DMS114 treated with DMSO at 0.1 percent for 48 hours (cell line): ENCODE measurements around the gene SVBP.
A peak's percentile ranks its signal among the peaks of the same experiment; 100 is the strongest.

Source experiments
- DNase-seq: peaks from one replicate; lab custom pipeline; 2025; ENCODE audit not compliant: unreplicated experiment; lab: John Stamatoyannopoulos, UW

Gene SVBP

DNA sequence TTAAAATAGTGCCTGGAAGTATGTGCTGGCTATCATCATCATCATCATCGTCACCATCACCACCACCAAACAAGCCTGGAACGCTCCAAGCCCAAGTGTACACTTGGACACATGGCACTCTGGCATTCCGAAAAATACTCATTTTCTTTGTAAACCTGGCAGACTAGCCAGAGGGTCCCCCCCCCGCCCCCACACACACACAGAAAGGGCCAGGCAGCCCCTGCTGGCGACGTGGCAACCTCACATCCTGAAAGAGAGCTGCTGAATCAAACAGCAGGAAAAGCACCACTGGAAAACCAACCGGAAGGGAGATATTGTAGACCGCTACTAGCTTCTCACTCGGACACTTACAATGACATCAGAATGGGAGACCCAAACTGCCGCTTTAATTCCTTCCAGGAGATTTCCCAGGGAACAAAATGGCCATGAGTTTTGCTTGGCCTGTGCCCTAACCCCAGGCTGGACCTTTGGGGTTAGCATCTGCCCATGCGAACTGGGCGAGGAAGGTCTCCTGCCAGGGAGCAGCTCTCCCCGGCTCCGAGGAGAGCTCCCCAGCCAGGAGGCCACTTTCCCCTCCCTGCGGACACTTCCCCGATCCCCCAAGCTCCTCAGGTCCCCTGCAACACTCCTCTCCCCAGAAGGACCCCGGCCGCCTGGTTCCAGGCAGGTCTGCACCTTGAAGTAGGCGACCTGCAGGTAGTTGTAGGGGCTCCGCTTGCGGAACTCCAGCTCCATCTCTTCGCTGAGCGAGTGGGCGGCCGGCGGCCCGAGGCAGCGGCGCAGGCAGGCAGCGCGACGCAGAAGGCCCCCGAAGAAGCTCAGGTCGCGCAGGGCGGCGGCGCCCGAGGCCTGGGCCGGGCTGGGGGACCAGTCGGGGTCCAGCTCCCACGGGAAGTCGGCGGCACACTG is 51.1 kb downstream of the SVBP start:
- peak; percentile 75 for DNase-seq

DNA sequence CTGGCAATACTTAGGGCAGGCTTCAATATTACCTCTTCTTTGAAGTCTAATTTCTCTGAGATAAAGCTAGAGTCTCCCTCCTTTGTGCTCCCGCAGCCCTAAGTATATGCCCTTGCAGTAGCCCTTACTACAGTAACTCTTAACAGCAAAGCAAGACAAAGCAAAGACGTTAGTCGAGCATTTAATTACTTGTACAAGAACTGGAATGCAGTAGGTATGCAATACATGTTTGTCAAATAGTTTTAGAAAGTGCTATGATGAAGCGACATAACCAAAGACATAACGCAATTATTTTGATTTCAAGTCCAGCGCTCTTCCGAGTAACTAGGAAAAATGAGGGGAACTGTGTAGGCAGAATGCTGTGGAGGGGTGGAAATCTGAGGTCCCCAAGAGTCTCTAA is 51.9 kb downstream of the SVBP start:
- DNase-seq, result no peak

DNA sequence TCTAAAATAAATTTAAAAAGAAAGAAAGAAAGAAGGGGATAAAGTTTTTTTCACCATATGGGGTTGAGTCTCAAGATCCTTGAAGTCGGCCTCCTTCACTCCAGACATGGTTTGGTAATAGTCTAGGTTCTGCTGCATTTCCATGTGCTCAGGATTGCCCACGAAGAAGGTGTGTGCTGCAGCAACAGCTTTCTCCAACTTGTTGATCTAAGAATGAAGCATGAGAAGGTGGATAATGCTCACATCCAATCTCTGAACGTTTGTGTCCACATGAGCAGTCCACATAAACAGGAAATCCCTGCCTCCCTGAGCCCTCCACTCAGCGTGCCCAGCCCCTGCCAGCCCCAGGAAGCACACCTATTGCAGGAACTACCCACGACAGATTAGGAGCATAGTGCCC is 54.9 kb downstream of the SVBP start:
- DNase-seq, result no peak

DNA sequence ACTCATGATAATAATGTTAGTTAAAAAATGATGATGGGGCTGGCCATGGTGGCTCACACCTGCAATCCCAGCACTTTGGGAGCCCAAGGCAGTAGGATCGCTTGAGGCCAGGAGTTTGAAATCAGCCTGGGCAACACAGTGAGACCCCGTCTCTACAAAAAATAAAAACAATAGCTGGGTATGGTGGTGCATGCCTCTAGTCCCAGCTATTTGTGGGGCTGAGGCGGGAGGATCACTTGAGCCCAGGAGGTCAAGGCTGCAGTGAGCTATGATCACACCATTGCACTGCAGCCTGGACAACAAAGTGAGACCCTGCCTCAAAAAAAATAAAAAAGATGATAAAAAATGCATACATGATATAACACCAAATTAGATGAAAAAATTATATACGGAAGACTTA is 55.6 kb downstream of the SVBP start:
- no peak for DNase-seq

DNA sequence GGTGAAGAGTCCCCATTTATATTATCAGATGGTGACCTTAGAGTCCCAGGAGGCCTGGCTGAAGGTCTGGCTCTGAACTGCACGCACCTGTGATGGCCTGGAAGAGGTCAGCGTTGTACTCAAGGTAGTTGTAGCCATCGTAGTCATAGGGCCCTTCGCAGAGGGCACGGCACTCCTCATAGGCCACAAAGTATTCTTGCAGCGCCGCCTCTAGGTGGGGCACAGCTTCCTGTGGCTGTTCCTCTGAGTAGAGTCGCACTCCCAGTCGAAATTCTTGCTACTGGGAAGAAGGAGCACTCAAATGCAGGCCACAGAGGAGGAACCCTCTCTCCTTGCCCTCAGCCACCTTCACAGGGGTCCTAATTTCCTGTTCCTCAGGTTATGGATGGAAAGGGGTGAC is 58.1 kb downstream of the SVBP start:
- no peak for DNase-seq

DNA sequence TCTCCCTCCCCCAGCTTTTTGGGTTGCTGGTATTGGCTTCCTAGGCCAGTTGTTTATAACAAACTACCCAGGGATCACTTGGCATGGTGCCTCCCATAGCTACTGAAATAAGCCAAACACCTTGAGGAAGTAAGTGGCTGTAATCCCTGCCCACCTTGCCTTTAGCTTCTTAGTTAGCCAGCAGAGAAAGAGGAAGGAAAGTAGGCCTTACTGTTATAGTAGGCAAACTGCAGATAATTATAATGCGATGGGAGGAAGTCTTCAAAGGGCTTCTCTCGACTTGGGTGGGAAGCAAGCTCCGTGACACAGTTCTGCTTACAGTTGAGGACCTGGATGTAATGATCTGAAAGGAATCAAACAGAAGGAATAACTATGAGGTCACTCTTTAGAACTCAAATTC is 58.6 kb downstream of the SVBP start:
- no peak for DNase-seq

DNA sequence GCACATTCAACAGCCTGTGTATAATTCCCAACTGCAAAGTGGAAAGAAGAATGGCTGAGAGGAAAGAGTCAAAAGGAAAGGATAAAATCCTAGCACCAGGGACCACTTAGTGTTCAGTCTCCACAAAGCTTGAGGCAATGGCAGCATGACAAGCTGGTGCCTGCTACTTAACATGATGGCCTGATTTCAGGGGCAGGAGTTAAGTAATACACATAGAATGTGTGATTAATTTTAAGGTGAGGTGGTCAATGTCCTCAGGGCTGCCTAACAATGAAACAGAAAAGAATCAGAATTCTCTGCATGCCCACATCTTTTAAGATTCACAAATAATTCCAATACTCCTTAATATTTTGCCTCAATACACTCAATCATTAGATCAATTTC is 59.3 kb downstream of the SVBP start:
- no peak for DNase-seq
